SIG-M5 (cell line): Measurements from ENCODE around the gene CARS2.
A peak's percentile ranks its signal among the peaks of the same experiment; 100 is the strongest.
"Not testable (repeated sequence)": the region's sequence is repeated elsewhere in the genome, so short reads cannot be mapped to it uniquely, and the experiment has no call there.

Source experiments
- DNase-seq: peaks from one replicate; lab custom pipeline; 2025; lab: John Stamatoyannopoulos, UW

CARS2 gene

DNA sequence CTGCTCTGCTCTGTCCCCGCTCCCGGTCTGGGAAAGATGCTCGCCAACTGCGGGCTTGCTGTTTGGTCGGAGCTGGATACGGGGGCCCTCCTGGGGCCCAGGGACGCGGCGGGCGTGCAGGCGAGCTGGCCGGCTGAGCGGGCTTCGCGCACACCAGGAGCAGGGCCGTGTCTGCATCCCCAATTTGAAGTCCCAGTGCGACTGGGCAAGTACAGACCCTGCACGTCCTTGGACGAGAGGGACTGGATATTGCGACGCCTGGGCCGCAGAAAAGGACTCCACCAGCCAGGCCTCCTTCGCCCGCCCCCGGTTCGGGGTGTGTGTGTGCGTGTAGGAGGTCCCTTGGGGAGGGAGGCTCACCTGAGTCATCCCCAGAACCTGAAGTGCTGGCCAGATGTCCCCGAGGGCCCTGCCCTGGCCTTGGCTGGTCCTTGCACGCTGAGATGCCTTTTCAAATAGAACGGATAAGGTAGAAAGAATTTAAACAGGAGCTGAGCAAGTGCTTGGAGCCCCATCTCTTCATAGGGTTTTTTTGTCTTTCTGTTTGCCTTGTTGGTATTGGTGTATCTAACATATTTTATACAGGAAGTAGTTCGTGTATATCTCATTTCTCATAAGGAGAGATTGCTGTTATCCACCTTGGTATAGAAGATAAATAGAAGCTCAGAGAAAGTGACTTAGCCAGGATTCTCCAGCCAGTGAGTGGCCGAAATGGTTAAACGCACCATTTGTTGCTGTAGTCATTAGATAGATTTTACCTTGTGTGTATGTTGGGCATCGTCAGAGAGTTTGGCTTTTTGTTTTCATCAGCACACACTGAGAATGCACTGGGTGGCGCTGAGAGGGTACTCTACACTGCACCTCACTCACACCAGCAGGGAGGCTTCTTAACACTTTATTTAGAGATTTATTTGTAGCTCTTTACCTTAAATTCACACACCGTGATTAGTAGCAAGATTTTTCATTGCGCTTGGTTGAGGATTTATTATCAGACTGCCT lies 89.5 kb downstream of the CARS2 start:
- no peak for DNase-seq

DNA sequence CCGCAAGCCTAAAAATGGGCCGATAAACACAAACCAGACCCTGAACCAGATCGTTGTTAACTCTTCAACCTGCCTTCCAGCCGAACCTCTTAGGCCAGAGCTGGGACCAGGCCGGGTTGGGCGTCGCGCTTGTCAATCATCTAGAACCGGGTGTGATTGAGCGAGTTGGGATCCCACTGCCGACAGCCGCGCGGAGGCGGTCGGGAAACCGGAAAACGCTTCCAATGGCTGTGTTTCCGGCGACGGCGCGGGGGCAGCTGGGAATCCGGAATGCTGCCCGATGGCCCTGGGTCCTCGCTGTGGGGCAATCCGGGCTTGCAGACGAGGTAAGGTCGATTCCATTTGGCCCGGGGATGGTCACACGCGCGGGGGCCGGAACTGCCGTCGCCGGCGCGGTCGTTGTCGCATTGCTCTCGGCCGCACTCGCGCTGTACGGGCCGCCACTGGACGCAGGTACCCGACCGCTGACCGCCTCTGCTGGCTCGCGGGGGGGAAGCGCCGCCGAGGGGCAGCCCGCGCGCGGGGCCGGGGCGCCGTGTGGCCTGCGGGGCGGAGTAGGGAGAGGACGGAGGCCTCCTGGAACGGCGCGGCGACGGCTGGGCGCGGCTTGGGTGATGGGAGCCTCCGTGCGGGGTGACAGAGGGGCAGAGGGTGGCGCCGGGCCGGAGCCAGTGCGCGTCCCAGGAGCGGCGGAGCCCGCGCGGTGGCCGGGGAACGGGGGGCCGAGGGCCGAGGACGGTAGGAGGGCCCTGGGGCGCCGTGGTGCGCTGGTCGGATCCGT lies 90.4 kb downstream of the CARS2 start, which contains the start of gene NAXD:
Gene NAXD, plus strand, starts transcription at position 224 of the 781 bp plus-strand sequence. Its CDS starts 57 bp downstream, at position 281.
- peak; percentile 81 for DNase-seq

DNA sequence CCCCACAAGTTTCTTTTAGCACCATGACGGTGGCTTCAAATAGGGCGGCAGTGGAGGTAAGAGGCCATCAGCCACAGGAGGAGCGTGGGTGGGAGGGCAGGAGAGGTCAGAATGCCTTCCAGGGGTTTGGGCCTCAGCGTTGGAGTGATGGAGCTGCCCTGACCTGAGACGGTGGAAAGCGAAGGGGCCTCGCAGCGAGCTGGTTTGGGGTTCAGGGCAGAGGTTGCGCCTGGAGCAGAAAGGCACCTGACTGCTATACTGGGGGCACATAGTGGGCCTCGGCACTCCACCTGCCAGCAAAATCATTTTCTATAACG lies 91.0 kb downstream of the CARS2 start:
- DNase-seq, result no peak

DNA sequence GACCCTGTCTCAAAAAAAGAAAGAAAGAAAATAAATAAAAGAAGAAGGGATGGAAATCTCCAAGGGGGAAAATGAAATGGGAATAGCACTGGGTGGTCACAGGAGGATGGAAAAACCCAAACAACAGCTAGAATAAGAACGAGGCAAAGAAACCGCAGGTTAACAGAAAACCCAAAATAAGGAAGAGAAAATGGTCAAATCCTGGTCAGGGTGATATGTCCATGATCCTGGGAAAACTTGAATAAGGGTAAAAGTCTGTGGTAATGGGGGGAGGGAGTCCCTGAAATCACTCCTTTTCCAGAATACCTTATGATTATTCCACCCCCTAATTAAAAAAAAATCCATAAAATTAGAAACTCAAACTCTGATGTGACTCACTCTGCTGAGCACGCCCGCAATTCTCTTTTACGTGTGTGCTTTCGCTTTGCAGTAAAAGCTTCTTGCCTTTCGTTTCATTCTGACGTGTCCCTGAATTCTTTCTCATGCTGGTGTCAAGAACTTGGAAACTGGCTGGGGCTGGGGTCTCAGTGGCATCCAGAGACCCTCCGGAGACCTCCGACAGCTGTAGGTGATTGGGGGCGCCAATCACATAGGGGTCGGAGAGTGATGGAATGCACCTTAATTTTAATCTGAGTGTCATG lies 94.8 kb downstream of the CARS2 start:
- DNase-seq, result no peak

DNA sequence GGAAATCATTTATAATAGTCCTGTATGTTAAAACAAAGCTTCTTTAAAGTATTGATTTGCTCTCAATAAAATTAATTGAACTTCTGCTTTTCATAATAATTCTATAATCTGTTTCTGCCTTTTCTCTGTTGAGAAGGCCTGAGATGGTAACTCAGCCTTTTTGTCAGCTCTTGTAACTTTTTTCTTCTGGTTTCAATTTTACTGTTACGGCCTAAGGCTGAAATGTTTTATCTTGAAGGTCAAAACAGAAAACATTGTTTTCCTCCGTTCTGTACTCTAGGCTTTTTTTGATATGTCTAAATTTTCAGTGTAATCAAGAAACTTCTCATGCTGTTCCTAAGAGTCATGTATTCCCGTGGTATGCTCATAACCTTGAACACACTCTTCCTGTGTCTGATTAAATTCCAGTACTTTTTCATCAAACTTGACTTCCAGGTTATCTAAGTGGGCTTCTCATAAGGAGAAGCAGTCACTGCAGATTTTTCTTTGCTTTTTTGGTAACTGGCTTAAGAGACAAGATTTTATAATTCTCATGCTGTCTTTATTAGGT lies 98.2 kb downstream of the CARS2 start:
- no peak for DNase-seq

DNA sequence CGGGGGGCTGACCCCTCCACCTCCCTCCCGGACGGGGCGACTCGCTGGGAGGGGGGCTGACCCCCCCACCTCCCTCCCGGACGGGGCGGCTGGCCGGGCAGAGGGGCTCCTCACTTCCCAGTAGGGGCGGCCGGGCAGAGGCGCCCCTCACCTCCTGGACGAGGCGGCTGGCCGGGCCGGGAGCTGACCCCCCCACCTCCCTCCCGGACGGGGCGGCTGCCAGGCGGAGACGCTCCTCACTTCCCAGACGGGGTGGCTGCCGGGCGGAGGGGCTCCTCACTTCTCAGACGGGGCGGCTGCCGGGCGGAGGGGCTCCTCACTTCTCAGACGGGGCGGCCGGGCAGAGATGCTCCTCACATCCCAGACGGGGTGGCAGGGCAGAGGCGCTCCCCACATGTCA lies 99.6 kb downstream of the CARS2 start:
- DNase-seq, result not testable (repeated sequence)

DNA sequence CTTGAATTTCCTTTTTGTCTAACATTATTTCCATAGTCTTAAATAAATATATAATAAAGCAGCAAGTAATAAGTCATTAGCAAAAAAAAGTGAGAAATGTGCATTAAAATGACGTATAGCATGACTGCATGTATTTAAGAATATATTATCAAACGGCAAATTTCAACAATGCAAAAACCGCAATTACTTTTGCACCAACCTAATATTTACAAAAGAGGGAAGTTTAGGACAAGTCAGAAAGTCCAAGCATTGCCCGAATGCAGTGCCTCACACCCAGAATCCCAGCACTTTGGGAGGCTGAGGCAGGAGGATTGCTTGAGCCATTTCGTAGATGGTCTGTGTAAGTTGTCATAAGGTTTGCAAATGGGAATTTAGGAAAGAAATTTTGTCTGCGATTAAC lies 100.8 kb downstream of the CARS2 start:
- no peak for DNase-seq

DNA sequence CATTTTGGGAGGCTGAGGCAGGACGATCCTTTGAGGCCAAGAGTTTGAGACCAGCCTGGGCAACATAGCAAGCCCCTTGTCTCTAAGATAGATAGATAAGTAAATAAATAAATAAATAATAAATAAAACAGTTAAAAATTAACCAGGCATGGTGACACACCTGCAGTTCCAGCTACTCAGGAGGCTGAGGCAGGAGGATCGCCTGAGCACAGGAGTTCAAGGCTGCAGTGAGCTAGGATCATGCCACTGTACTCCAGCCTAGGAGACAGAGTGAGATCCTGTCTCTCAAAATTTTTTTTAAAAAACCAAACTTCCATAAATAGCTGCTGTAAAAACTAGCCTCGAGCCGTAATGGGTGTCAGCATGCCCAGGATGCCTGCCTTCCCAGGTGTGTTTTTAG lies 104.9 kb downstream of the CARS2 start:
- no peak for DNase-seq

DNA sequence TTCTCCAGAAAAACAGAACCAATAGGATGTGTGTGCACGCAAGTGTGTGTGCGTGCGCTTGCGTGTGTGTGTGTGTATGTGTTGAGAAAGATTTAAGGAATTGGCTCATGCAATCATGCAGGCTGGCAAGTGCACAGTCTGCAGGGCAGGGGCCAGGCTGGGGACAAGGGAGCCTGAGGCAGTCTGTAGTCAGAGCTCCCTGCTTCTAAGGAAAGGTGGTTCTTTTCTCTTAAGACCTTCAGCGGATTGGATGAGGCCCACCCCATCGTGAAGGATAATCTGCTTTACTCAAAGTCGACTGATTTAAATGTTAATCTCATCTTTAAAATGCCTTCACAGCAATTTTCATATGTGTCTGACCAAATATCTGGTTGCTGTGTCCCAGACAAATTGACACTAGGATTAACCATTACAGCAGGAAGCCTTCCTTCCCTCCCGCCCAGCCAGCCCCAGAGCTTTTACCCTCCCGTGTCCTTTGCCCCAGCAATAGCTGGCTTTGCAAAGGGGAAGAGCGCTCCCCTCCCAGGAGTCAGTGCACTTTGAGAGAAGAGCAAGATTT lies 105.6 kb downstream of the CARS2 start:
- DNase-seq, result no peak

DNA sequence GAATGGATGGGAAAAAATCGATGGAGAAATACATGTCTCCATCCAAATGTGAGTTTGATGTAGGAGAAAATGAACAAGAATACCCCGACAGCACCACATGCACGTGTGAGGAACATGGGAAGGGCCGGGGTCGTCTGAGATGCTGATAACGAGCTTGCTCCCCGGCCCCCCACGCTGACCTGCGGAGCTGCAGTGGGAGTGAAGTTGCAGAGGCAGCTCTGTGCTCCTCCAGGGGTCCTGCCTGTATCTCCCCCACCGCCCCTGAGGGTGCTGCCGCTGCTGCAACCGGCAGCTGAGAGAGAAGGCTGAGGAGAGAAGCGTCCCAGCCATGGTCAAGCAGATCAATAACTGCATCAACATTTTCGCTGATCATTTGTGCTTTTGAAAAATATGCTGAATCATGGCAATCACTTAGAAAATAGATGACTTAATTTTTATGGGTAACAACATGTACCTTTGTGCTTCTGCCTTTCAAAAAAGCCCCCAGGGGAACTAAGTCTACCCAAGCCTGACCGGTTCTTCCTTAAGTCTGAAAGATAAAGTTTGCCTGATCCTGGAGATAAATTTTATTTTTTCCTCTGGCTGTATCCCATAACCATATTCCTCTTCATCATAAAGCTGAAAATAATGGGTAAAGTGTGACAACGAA lies 108.8 kb downstream of the CARS2 start:
- no peak for DNase-seq

DNA sequence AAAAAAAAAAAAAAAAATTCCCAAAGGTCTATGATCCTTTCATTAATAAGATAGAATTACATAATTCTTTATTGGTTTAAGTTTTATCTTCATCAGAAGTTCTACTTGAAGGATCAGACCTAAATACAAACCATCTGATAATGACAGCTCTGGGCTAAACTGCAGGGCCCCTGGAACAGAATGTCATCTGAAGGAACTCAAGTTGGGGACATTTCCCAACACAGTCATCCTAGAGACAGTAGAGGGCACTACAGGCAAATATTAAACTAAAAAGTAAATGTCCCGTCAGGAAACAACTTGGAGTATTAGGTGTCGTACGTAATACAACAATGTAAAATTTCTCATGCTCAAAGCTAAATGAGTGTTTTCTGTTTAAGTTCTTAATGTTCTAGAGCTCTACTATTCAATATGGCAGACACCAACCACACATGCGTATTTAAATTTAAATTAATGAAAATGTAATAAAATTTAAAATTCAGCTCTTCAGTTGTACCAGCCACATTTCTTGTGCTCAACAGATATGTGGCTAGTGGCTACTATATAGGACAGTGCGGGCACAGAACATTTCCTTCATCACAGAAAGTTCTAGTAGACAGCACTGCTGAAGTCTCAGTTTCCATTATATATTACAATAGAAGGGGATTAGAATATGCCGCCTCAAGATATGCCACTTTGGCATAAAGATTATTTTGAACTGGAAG lies 112.3 kb downstream of the CARS2 start:
- DNase-seq, result peak; percentile 13

DNA sequence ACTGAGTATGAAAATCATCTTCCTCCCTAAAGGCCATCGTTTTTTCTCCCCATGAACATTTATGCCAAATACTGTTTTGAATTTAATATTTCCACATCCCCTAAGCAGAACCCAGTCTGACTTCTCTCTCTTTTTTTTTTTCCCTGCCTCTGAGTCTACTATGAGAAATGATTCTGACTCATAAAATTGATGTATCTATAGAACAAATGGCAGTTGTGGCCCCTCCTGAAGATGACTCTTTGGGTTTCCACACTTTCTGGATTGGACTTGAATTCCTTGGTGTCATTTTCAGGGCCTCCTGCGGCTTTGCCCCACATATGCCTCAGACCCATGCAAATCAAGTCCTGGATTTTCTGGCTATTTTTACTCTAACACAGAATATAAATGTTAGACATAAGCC lies 113.3 kb downstream of the CARS2 start:
- no peak for DNase-seq
